ENCODE measurements around the gene MYOF.

The MYOF gene

GRCh38 chr10:93261961-93262610 lies 220.0 kb downstream of the MYOF start:
- TF ChIP-seq TOX (CRISPR knock-in tag; IDR thresholded peaks at IDR 0.05; ENCODE audit: borderline replicate concordance) (no peak), ESRRG (CRISPR knock-in tag; IDR thresholded peaks at IDR 0.05) (no peak), ISL1 (CRISPR knock-in tag; IDR thresholded peaks at IDR 0.05) (no peak), ZNF8 (CRISPR knock-in tag; IDR thresholded peaks at IDR 0.05) (no peak), POU6F1 (CRISPR knock-in tag; IDR thresholded peaks at IDR 0.05; ENCODE audit: borderline replicate concordance, low read depth) (no peak), TSHZ2 (CRISPR knock-in tag; IDR thresholded peaks at IDR 0.05) (no peak), CREB5 (CRISPR knock-in tag; IDR thresholded peaks at IDR 0.05; ENCODE audit: low read depth) (no peak)
- no peak for ATAC-seq

- TF ChIP-seq ZFP3 (CRISPR knock-in tag; IDR thresholded peaks at IDR 0.05) (no peak), ZC3H10 (CRISPR knock-in tag; IDR thresholded peaks at IDR 0.05) (no peak), ISL1 (CRISPR knock-in tag; IDR thresholded peaks at IDR 0.05) (no peak), CREB5 (CRISPR knock-in tag; IDR thresholded peaks at IDR 0.05; ENCODE audit: low read depth) (no peak), CSRNP3 (CRISPR knock-in tag; IDR thresholded peaks at IDR 0.05) (no peak), PPARA (CRISPR knock-in tag; IDR thresholded peaks at IDR 0.05; ENCODE audit: borderline replicate concordance) (no peak), ZNF8 (CRISPR knock-in tag; IDR thresholded peaks at IDR 0.05) (no peak), SNAI2 (CRISPR knock-in tag; IDR thresholded peaks at IDR 0.05) (no peak), RARB (CRISPR knock-in tag; IDR thresholded peaks at IDR 0.05) (no peak), TOX (CRISPR knock-in tag; IDR thresholded peaks at IDR 0.05; ENCODE audit: borderline replicate concordance) (no peak), GLIS3 (CRISPR knock-in tag; IDR thresholded peaks at IDR 0.05) (no peak), ARNTL (CRISPR knock-in tag; IDR thresholded peaks at IDR 0.05; ENCODE audit: borderline replicate concordance, low read depth) (no peak), TCF4 (CRISPR knock-in tag; IDR thresholded peaks at IDR 0.05; ENCODE audit: borderline replicate concordance) (no peak), ZFP30 (CRISPR knock-in tag; IDR thresholded peaks at IDR 0.05) (no peak), ZNF565 (CRISPR knock-in tag; conservative IDR thresholded peaks at IDR 0.05; ENCODE audit: low read depth) (no peak), BACH2 (CRISPR knock-in tag; IDR thresholded peaks at IDR 0.05; ENCODE audit: borderline replicate concordance) (no peak), PATZ1 (CRISPR knock-in tag; IDR thresholded peaks at IDR 0.05; ENCODE audit: borderline replicate concordance) (no peak), OSR1 (CRISPR knock-in tag; IDR thresholded peaks at IDR 0.05) (no peak), CSDC2 (CRISPR knock-in tag; IDR thresholded peaks at IDR 0.05) (no peak)
- ATAC-seq: no peak
These were observed 221.0 kb downstream of the MYOF start for GRCh38 chr10:93261089-93261488.

All from SK-N-SH treated with all-trans-retinoic acid at 6 μM for 48 hours (cell line).